ENCODE results near the gene BCL11A. TPM values are rescaled to one million over a fixed set of nuclear protein-coding genes. Genes with fewer than 3 reads are reported as not detected.

Gene BCL11A
- total RNA-seq, 1 experiment from 2014 or later = 91.4 TPM

- Mint-ChIP-seq H3K9me3 (no peaks in the 10 kb centered on the region), H3K27ac (peak overlapping the region; percentile 94 to 99 (median 96)), H3K27me3 (ENCODE audit: low read depth) (no peaks in the 10 kb centered on the region), H3K4me1 (peaks cover 50 to 51% of the 10 kb centered on the region in 2 experiments), H3K36me3 (ENCODE audit: insufficient read depth in 1 of 3, low read depth in 3 of 3) (peaks cover 24 to 58% (median 34%) of the 10 kb centered on the region in 3 experiments; a peak in 6 of 7 replicates), H3K4me3 (peak overlapping the region; percentile 95)
- WGBS (ENCODE audit: extremely low coverage, insufficient read length, low lambda C conversion rate) = 100% methylated on average over 1 of the region's 9 CpGs
- Histone ChIP-seq H3K23me2 (ENCODE audit: insufficient read length, low read depth, low read length, poor library complexity, severe bottlenecking) (peaks cover 26% of the 10 kb centered on the region), H4K5ac (ENCODE audit: insufficient read length, low read depth, low read length) (no peak overlapping the region), H3K79me2 (ENCODE audit: insufficient read depth, low read length) (peaks cover 32% of the 10 kb centered on the region; the same call in 1 of the 2 replicates), H3K9me3 (ENCODE audit: control insufficient read depth, low read depth, low read length) (no peaks in the 10 kb centered on the region), H3K4ac (ENCODE audit: low read depth, low read length) (no peak overlapping the region), H2AFZ (ENCODE audit: low read length) (no peak overlapping the region), H3K4me2 (ENCODE audit: insufficient read depth, insufficient read length, low read length) (peak overlapping the region; percentile 94), H3K4me1 (ENCODE audit: insufficient read depth, low read length) (peaks cover 9% of the 10 kb centered on the region), H3K9ac (ENCODE audit: extremely low read depth, insufficient read length, low read length) (peak overlapping the region; percentile 63), H3K18ac (ENCODE audit: insufficient read length, low read depth, low read length) (no peak overlapping the region), H2BK20ac (ENCODE audit: low read depth, low read length, poor library complexity, severe bottlenecking) (no peak overlapping the region), H2BK5ac (ENCODE audit: insufficient read length, low read length) (no peak overlapping the region), H4K20me1 (ENCODE audit: control insufficient read depth, insufficient read depth, insufficient read length) (no peaks in the 10 kb centered on the region), H2BK12ac (ENCODE audit: insufficient read length, low read depth, low read length) (no peak overlapping the region), H3K23ac (ENCODE audit: insufficient read length, low read depth, low read length) (no peak overlapping the region), H3K14ac (ENCODE audit: insufficient read depth, low read length) (peak overlapping the region; percentile 11; the same call in 1 of the 2 replicates), H3T11ph (ENCODE audit: low read length) (no peak overlapping the region), H4K91ac (ENCODE audit: insufficient read length, low read depth, low read length) (no peak overlapping the region), H3K27ac (ENCODE audit: insufficient read length, low read depth, low read length) (no peak overlapping the region), H3K27me3 (ENCODE audit: insufficient read depth, low read length) (no peaks in the 10 kb centered on the region), H2AK5ac (ENCODE audit: insufficient read length, low read length) (no peak overlapping the region), H4K8ac (replicated peaks; ENCODE audit: insufficient read length, low read depth, low read length) (no peak overlapping the region), H3K56ac (ENCODE audit: insufficient read length, low read depth, low read length) (no peak overlapping the region), H2BK15ac (ENCODE audit: low read depth, low read length) (no peak overlapping the region), H2BK120ac (ENCODE audit: low read depth, low read length, poor library complexity, severe bottlenecking) (no peak overlapping the region), H3K79me1 (ENCODE audit: insufficient read depth, low read depth, low read length, poor library complexity, severe bottlenecking) (peaks cover 2% of the 10 kb centered on the region)
- no peak for TF ChIP-seq CTCF (conservative IDR thresholded peaks at IDR 0.05)
- DNase-seq = no peak
Measured at GRCh38 chr2:60548845-60549237, 4.6 kb downstream of the BCL11A start.
